ENCODE results near the gene LASP1. TPM values are rescaled to one million over a fixed set of nuclear protein-coding genes. Genes with fewer than 3 reads are reported as not detected.

Gene LASP1
- total RNA-seq, 2 experiments from 2014 or later, result 48.6 to 110 TPM

- no peaks in the 10 kb centered on the region for H3K9me3 ChIP-seq (ENCODE audit: low read length)
- peaks cover 48% of the 10 kb centered on the region for H3K79me2 ChIP-seq (ENCODE audit: insufficient read depth, low read depth, low read length)
- no peaks in the 10 kb centered on the region for H3K9me2 ChIP-seq (ENCODE audit: insufficient read depth, low read length)
- H3K4me2 ChIP-seq (ENCODE audit: low read length), result 0 out of 2 replicates have a peak overlapping the region, but pooled peaks have one; percentile 1
- no peak overlapping the region for H3K27ac ChIP-seq (ENCODE audit: low read depth, low read length, poor library complexity, severe bottlenecking)
- DNase-seq (ENCODE audit: low spot score), result no peak
- BruUV-seq (replicated peaks), result no TSS peak
- H3K4me3 ChIP-seq (ENCODE audit: low read depth, low read length, poor library complexity, severe bottlenecking), result no peak overlapping the region
- TF ChIP-seq CTCF (conservative IDR thresholded peaks at IDR 0.05; ENCODE audit: low read length) (no peak), EZH2phosphoT487 (IDR thresholded peaks at IDR 0.05; ENCODE audit: borderline replicate concordance, low read depth, low read length) (no peak)
- intact Hi-C loops (cut with micrococcal nuclease; ENCODE audit: unreplicated experiment), result no loop called here
- H3K4me1 ChIP-seq (ENCODE audit: insufficient read depth, low read length, poor library complexity, severe bottlenecking), result peaks cover 27% of the 10 kb centered on the region
- ChIA-PET POLR2A (interaction anchor here (0.6 to 1.2 kb wide), 3 partner anchors 11 to 200 kb away, joined by 3 to 4 read pairs (median 4); no protein-coding TSS in a partner anchor), CTCF (ENCODE audit: unreplicated experiment) (no interaction called here)
- H3K36me3 ChIP-seq (ENCODE audit: insufficient read depth, low read length), result peaks cover 73% of the 10 kb centered on the region
- no peak overlapping the region for H2AFZ ChIP-seq (ENCODE audit: low read length)
- H4K20me1 ChIP-seq (ENCODE audit: insufficient read depth, low read length), result peaks cover 32% of the 10 kb centered on the region
These were observed 20.8 kb upstream of the LASP1 start for GRCh38 chr17:38848939-38849605.

DNA sequence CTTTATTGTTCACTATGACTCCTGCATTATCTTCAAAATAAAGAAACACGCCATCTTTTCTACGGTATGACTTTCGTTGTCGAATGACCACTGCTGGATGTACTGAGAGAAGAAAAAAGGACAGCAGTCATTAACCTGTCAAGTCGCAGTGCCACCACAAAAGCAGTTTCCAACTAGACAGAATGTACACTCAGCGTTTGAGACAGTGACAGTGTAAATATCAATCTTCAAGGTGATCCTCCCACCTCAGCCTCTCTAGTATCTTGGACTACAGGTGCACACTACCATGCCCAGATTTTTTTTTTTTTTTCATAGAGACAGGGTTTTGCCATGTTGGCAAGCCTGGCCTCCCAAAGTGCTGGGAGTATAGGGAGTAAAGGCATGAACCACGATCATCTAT, 19.5 kb upstream of the LASP1 start:
- H3K4me1 ChIP-seq (ENCODE audit: insufficient read depth, low read length, poor library complexity, severe bottlenecking), result peaks cover 34% of the 10 kb centered on the region
- no peak overlapping the region for H2AFZ ChIP-seq (ENCODE audit: low read length)
- peak overlapping the region; percentile 98 for H3K4me2 ChIP-seq (ENCODE audit: low read length)
- ChIA-PET CTCF (ENCODE audit: unreplicated experiment) (no interaction called here), POLR2A (no interaction called here)
- no peak for TF ChIP-seq CTCF (conservative IDR thresholded peaks at IDR 0.05; ENCODE audit: low read length)
- no peak for TF ChIP-seq EZH2phosphoT487 (IDR thresholded peaks at IDR 0.05; ENCODE audit: borderline replicate concordance, low read depth, low read length)
- intact Hi-C loops (cut with micrococcal nuclease; ENCODE audit: unreplicated experiment), result loop anchor here (5.0 kb wide), 1 partner anchor 98 kb away; the partner anchor contains the start of gene PSMB3
- H4K20me1 ChIP-seq (ENCODE audit: insufficient read depth, low read length), result peaks cover 28% of the 10 kb centered on the region
- no peaks in the 10 kb centered on the region for H3K9me3 ChIP-seq (ENCODE audit: low read length)
- H3K4me3 ChIP-seq (ENCODE audit: low read depth, low read length, poor library complexity, severe bottlenecking), result peak overlapping the region; percentile 87
- DNase-seq (ENCODE audit: low spot score), result no peak
- peaks cover 73% of the 10 kb centered on the region for H3K36me3 ChIP-seq (ENCODE audit: insufficient read depth, low read length)
- no TSS peak for BruUV-seq (replicated peaks)
- H3K79me2 ChIP-seq (ENCODE audit: insufficient read depth, low read depth, low read length), result peaks cover 48% of the 10 kb centered on the region
- H3K27ac ChIP-seq (ENCODE audit: low read depth, low read length, poor library complexity, severe bottlenecking), result no peak overlapping the region
- H3K9me2 ChIP-seq (ENCODE audit: insufficient read depth, low read length), result no peaks in the 10 kb centered on the region

- Histone ChIP-seq H4K20me1 (ENCODE audit: insufficient read depth, low read length) (peaks cover 28% of the 10 kb centered on the region), H3K4me3 (ENCODE audit: low read depth, low read length, poor library complexity, severe bottlenecking) (peak overlapping the region; percentile 87)
- no TSS peak for BruUV-seq (replicated peaks)
These were observed 18.4 kb upstream of the LASP1 start for GRCh38 chr17:38851434-38851833.

More at GRCh38 chr17:38851434-38851833, 18.4 kb upstream of the LASP1 start:
- POLR2A ChIA-PET, result no interaction called here
- Histone ChIP-seq H3K4me2 (ENCODE audit: low read length) (peak overlapping the region; percentile 98), H3K79me2 (ENCODE audit: insufficient read depth, low read depth, low read length) (peaks cover 48% of the 10 kb centered on the region), H3K9me3 (ENCODE audit: low read length) (no peaks in the 10 kb centered on the region), H2AFZ (ENCODE audit: low read length) (no peak overlapping the region), H3K36me3 (ENCODE audit: insufficient read depth, low read length) (peaks cover 69% of the 10 kb centered on the region), H3K9me2 (ENCODE audit: insufficient read depth, low read length) (no peaks in the 10 kb centered on the region), H3K27ac (ENCODE audit: low read depth, low read length, poor library complexity, severe bottlenecking) (no peak overlapping the region), H3K4me1 (ENCODE audit: insufficient read depth, low read length, poor library complexity, severe bottlenecking) (peaks cover 34% of the 10 kb centered on the region)
- intact Hi-C loops (cut with micrococcal nuclease; ENCODE audit: unreplicated experiment), result loop anchor here (5.0 kb wide), 1 partner anchor 99 kb away; the partner anchor contains the start of gene PSMB3
- DNase-seq (ENCODE audit: low spot score), result no peak
- CTCF ChIA-PET (ENCODE audit: unreplicated experiment), result no interaction called here
- TF ChIP-seq EZH2phosphoT487 (IDR thresholded peaks at IDR 0.05; ENCODE audit: borderline replicate concordance, low read depth, low read length) (no peak), CTCF (conservative IDR thresholded peaks at IDR 0.05; ENCODE audit: low read length) (no peak)
